HFF-Myc (cell line): ENCODE measurements around the gene SGSM1.
"Not testable (repeated sequence)": the region's sequence is repeated elsewhere in the genome, so short reads cannot be mapped to it uniquely, and the experiment has no call there.

Source experiments
- DNase-seq: peaks from one replicate; pipeline ENCODE4 v3.0.0-alpha.2; 2011; ENCODE audit warnings: low read depth; ENCODE audit errors: extremely low read depth
- H3K4me3 ChIP-seq: replicated peaks from 2 replicates; pipeline ENCODE4 v1.5.1; 2011; ENCODE audit warnings: low read depth, mild to moderate bottlenecking, control low read depth, low read length
- TF ChIP-seq, protein P1 (sequence below): IDR thresholded peaks from 2 replicates; pipeline ENCODE4 v1.5.1; 2012; ENCODE audit warnings: mild to moderate bottlenecking, low read depth, low read length, control low read depth; ENCODE audit errors: missing control alignments

Gene SGSM1

GRCh38 chr22:24893341-24894070 lies 87.5 kb downstream of the SGSM1 start:
- DNase-seq: no peak
- H3K4me3 ChIP-seq: no peak overlapping the region

DNA sequence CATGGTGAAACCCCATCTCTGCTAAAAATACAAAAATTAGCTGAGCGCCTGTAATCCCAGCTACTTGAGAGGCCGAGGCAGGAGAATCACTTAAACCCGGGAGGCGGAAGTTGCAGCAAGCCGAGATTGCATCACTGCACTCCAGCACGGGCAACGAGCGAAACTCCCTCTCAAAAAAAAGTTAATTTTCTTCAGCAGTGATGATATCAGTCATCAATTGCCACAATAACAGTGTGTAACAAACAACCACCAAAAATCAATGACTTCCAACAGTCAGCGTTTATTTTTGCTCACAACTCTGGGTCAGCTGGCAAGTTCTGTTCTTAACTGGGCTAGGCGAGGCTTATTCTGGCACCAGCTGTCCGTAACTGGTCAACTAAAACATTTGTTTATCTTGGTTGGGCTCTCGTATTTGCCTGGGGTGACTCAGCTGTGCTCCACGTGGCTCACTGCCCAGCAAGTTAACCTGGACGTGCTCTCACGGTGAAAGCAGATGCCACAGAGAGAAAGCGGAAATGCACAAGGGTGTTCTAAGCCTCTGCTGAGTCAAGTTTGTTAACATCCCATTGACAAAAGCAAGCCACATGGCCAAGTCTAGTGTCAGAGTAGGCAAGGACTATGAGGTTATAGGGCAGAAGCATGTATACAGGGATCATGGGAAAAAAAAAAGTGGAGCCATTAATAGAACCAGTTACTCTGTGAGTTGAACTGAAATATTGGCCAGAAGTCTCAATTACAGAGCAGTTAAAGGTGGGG lies 88.4 kb downstream of the SGSM1 start:
- TF ChIP-seq, protein P1, sequence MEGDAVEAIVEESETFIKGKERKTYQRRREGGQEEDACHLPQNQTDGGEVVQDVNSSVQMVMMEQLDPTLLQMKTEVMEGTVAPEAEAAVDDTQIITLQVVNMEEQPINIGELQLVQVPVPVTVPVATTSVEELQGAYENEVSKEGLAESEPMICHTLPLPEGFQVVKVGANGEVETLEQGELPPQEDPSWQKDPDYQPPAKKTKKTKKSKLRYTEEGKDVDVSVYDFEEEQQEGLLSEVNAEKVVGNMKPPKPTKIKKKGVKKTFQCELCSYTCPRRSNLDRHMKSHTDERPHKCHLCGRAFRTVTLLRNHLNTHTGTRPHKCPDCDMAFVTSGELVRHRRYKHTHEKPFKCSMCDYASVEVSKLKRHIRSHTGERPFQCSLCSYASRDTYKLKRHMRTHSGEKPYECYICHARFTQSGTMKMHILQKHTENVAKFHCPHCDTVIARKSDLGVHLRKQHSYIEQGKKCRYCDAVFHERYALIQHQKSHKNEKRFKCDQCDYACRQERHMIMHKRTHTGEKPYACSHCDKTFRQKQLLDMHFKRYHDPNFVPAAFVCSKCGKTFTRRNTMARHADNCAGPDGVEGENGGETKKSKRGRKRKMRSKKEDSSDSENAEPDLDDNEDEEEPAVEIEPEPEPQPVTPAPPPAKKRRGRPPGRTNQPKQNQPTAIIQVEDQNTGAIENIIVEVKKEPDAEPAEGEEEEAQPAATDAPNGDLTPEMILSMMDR: no peak
- peak; percentile 91 for DNase-seq
- no peak overlapping the region for H3K4me3 ChIP-seq

More at GRCh38 chr22:24893341-24894070, 87.5 kb downstream of the SGSM1 start:
- TF ChIP-seq, protein P1: no peak

GRCh38 chr22:24894998-24895397 lies 89.0 kb downstream of the SGSM1 start:
- DNase-seq: peak; percentile 19
- TF ChIP-seq, protein P1: no peak
- no peak overlapping the region for H3K4me3 ChIP-seq

DNA sequence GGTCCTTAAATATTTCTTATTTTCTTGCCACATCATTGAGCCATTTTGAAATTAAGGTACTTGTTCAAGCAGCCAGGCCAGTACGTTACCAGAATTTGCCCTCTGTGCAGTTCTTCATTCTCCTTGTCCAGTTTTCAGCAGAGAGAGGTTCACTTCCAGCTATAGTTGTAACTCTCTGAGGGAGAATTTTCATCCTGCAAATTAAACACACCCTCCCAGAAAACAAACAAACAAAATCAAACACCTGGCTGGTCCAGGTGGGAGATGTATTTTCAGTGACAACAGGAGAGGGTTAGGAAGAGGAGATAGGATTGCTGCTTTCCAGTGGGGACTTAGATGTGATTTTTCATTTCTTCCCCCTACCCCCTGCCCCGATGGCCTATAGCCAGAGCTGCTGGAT lies 95.4 kb downstream of the SGSM1 start:
- DNase-seq: no peak
- TF ChIP-seq, protein P1: no peak
- no peak overlapping the region for H3K4me3 ChIP-seq

GRCh38 chr22:24905909-24906308 lies 99.9 kb downstream of the SGSM1 start:
- no peak overlapping the region for H3K4me3 ChIP-seq
- TF ChIP-seq, protein P1: no peak
- DNase-seq: no peak

GRCh38 chr22:24907101-24907500 lies 101.1 kb downstream of the SGSM1 start:
- not testable (repeated sequence) for H3K4me3 ChIP-seq, DNase-seq

GRCh38 chr22:24920029-24920428 lies 114.0 kb downstream of the SGSM1 start:
- TF ChIP-seq, protein P1: no peak
- no peak for DNase-seq
- no peak overlapping the region for H3K4me3 ChIP-seq
